ENCODE measurements around the gene CAMSAP3.

CAMSAP3 gene

GRCh38 chr19:7645656-7646425 lies 50.2 kb downstream of the CAMSAP3 start:
- in situ Hi-C loops (cut with HindIII; ENCODE audit: low sequenced_read_pairs) = no loop called here

- in situ Hi-C loops (cut with HindIII; ENCODE audit: low sequenced_read_pairs) = no loop called here
Observed at GRCh38 chr19:7646426-7646700, 50.7 kb downstream of the CAMSAP3 start.

GRCh38 chr19:7647156-7647555 lies 51.5 kb downstream of the CAMSAP3 start:
- in situ Hi-C loops (cut with HindIII; ENCODE audit: low sequenced_read_pairs) = no loop called here

GRCh38 chr19:7648265-7649014 lies 52.8 kb downstream of the CAMSAP3 start:
- in situ Hi-C loops (cut with HindIII; ENCODE audit: low sequenced_read_pairs) = no loop called here

- in situ Hi-C loops (cut with HindIII; ENCODE audit: low sequenced_read_pairs) = no loop called here
Observed at GRCh38 chr19:7650148-7650547, 54.5 kb downstream of the CAMSAP3 start.

- in situ Hi-C loops (cut with HindIII; ENCODE audit: low sequenced_read_pairs) = no loop called here
Observed at GRCh38 chr19:7652061-7652641, 56.5 kb downstream of the CAMSAP3 start.

GRCh38 chr19:7654401-7654800 lies 58.7 kb downstream of the CAMSAP3 start:
- in situ Hi-C loops (cut with HindIII; ENCODE audit: low sequenced_read_pairs) = no loop called here

GRCh38 chr19:7655581-7655980 lies 59.9 kb downstream of the CAMSAP3 start:
- in situ Hi-C loops (cut with HindIII; ENCODE audit: low sequenced_read_pairs) = no loop called here

GRCh38 chr19:7657131-7657751 lies 61.6 kb downstream of the CAMSAP3 start:
- in situ Hi-C loops (cut with HindIII; ENCODE audit: low sequenced_read_pairs) = no loop called here

GRCh38 chr19:7658219-7658686 lies 62.6 kb downstream of the CAMSAP3 start:
- in situ Hi-C loops (cut with HindIII; ENCODE audit: low sequenced_read_pairs) = no loop called here

GRCh38 chr19:7661744-7662538 lies 66.3 kb downstream of the CAMSAP3 start:
- in situ Hi-C loops (cut with HindIII; ENCODE audit: low sequenced_read_pairs) = no loop called here

- in situ Hi-C loops (cut with HindIII; ENCODE audit: low sequenced_read_pairs) = no loop called here
Observed at GRCh38 chr19:7662657-7663056, 67.0 kb downstream of the CAMSAP3 start.

GRCh38 chr19:7663706-7664105 lies 68.0 kb downstream of the CAMSAP3 start:
- in situ Hi-C loops (cut with HindIII; ENCODE audit: low sequenced_read_pairs) = no loop called here

- in situ Hi-C loops (cut with HindIII; ENCODE audit: low sequenced_read_pairs) = no loop called here
Observed at GRCh38 chr19:7665076-7665475, 69.4 kb downstream of the CAMSAP3 start.

All from DLD1 (cell line).